ENCODE results near the gene TAAR2. TPM values are rescaled to one million over a fixed set of nuclear protein-coding genes. Genes with fewer than 3 reads are reported as not detected.

TAAR2 gene
- polyA plus RNA-seq, 1 donor = not detected

DNA sequence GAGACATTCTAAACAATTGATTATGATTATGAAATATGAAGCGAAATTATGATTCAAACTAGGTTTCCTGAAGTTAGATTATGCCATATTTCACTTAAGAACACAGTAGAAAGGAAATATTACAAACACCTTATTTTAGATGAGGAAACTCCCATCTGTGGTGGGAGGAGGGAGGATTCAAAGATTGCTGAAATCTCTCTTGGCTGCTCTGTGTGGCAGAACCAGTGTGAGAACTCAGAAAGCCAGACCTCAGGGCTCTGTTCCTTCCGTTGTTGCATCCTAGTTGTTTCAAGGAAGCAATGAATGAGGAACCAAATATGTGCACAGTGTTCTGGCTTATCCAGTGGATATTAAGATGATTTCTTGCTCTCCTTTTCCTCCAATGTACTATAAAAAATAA is 36.7 kb downstream of the TAAR2 start:
- Histone ChIP-seq H3K4me3 (ENCODE audit: low read length) (no peak overlapping the region), H3K4me1 (ENCODE audit: control insufficient read depth, insufficient read depth, low read length) (no peaks in the 10 kb centered on the region), H3K27ac (ENCODE audit: low read length) (no peak overlapping the region), H3K27me3 (ENCODE audit: control insufficient read depth, insufficient read depth, low read length) (no peaks in the 10 kb centered on the region), H3K9me3 (ENCODE audit: control insufficient read depth, low read depth, low read length) (no peaks in the 10 kb centered on the region), H3K36me3 (ENCODE audit: control insufficient read depth, insufficient read depth, low read length) (no peaks in the 10 kb centered on the region)
- DNase-seq = no peak
- 100% methylated on average over 1 of the region's 2 CpGs for WGBS (ENCODE audit: insufficient coverage, low lambda C conversion rate)

DNA sequence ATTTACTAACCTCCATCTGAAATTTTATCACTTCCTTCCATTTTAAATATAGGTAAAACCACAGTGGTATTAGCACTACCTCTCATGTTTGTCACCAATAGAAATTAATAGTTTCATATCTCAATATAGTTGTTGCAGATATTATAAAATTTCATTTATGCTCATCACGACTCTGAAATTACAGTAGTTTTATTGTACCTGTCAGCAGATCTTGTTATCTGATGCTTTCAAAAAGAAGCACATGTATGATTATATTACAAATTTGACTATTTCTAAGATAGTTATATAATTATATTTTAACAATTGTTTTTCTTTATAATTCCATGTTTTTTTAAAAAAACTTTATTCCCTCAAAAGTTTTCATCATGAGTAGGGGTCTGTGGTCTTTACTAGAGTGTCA is 39.4 kb downstream of the TAAR2 start:
- no peaks in the 10 kb centered on the region for H3K4me1 ChIP-seq (ENCODE audit: control insufficient read depth, insufficient read depth, low read length)
- no peaks in the 10 kb centered on the region for H3K36me3 ChIP-seq (ENCODE audit: control insufficient read depth, insufficient read depth, low read length)
- H3K27ac ChIP-seq (ENCODE audit: low read length) = no peak overlapping the region
- no CpG with 5 or more reads among the region's 1 CpG for WGBS (ENCODE audit: insufficient coverage, low lambda C conversion rate)
- no peak for DNase-seq
- no peak overlapping the region for H3K4me3 ChIP-seq (ENCODE audit: low read length)
- no peaks in the 10 kb centered on the region for H3K9me3 ChIP-seq (ENCODE audit: control insufficient read depth, low read depth, low read length)
- H3K27me3 ChIP-seq (ENCODE audit: control insufficient read depth, insufficient read depth, low read length) = no peaks in the 10 kb centered on the region

DNA sequence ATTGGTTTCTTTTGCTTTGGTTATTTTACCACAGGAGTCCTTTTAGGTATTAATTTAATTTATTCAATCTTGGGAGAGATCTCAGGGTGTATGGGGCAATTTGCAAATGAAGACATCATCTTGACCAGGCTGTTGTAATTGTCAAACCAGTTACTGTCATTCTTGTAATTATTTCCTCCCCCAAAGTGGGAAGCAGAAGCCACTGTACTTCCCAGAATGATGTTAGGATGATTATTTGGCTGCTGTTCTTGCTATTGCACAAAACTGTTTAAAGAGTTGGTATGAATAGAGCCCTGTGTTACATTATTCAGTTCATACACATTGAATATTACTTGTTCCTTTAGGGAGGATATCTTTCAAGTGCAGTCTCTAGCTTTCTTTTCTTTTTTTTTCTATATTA is 52.3 kb downstream of the TAAR2 start:
- H3K9me3 ChIP-seq (ENCODE audit: control insufficient read depth, low read depth, low read length) = no peaks in the 10 kb centered on the region
- no peaks in the 10 kb centered on the region for H3K27me3 ChIP-seq (ENCODE audit: control insufficient read depth, insufficient read depth, low read length)
- no peak overlapping the region for H3K4me3 ChIP-seq (ENCODE audit: low read length)
- no peak for DNase-seq
- no peaks in the 10 kb centered on the region for H3K36me3 ChIP-seq (ENCODE audit: control insufficient read depth, insufficient read depth, low read length)
- no peak overlapping the region for H3K27ac ChIP-seq (ENCODE audit: low read length)
- no peaks in the 10 kb centered on the region for H3K4me1 ChIP-seq (ENCODE audit: control insufficient read depth, insufficient read depth, low read length)

- Histone ChIP-seq H3K4me1 (ENCODE audit: control insufficient read depth, insufficient read depth, low read length) (no peaks in the 10 kb centered on the region), H3K36me3 (ENCODE audit: control insufficient read depth, insufficient read depth, low read length) (no peaks in the 10 kb centered on the region), H3K27ac (ENCODE audit: low read length) (no peak within 1 kb of the TSS), H3K27me3 (ENCODE audit: control insufficient read depth, insufficient read depth, low read length) (no peaks in the 10 kb centered on the region), H3K9me3 (ENCODE audit: control insufficient read depth, low read depth, low read length) (no peaks in the 10 kb centered on the region), H3K4me3 (ENCODE audit: low read length) (no peak within 1 kb of the TSS)
- WGBS (ENCODE audit: insufficient coverage, low lambda C conversion rate) = 80% methylated on average over 2 of the region's 15 CpGs
- DNase-seq = no peak
Observed at GRCh38 chr6:132570221-132570777, 53.8 kb downstream of the TAAR2 start, which contains the start of gene TAAR6. TSS of gene TAAR6 (plus strand) at chr6:132570322. CDS start at chr6:132570322, 0 bp downstream.

- DNase-seq = no peak
- H3K4me3 ChIP-seq (ENCODE audit: low read length) = no peak overlapping the region
- H3K27ac ChIP-seq (ENCODE audit: low read length) = no peak overlapping the region
- no peaks in the 10 kb centered on the region for H3K4me1 ChIP-seq (ENCODE audit: control insufficient read depth, insufficient read depth, low read length)
- no CpG with 5 or more reads among the region's 4 CpGs for WGBS (ENCODE audit: insufficient coverage, low lambda C conversion rate)
- no peaks in the 10 kb centered on the region for H3K36me3 ChIP-seq (ENCODE audit: control insufficient read depth, insufficient read depth, low read length)
- no peaks in the 10 kb centered on the region for H3K9me3 ChIP-seq (ENCODE audit: control insufficient read depth, low read depth, low read length)
- H3K27me3 ChIP-seq (ENCODE audit: control insufficient read depth, insufficient read depth, low read length) = no peaks in the 10 kb centered on the region
Observed at GRCh38 chr6:132569170-132569569, 54.9 kb downstream of the TAAR2 start.

- no peaks in the 10 kb centered on the region for H3K27me3 ChIP-seq (ENCODE audit: control insufficient read depth, insufficient read depth, low read length)
- H3K4me1 ChIP-seq (ENCODE audit: control insufficient read depth, insufficient read depth, low read length) = no peaks in the 10 kb centered on the region
- 65% methylated on average over 2 of the region's 6 CpGs for WGBS (ENCODE audit: insufficient coverage, low lambda C conversion rate)
- H3K27ac ChIP-seq (ENCODE audit: low read length) = no peak overlapping the region
- H3K4me3 ChIP-seq (ENCODE audit: low read length) = no peak overlapping the region
- no peak for DNase-seq
- no peaks in the 10 kb centered on the region for H3K9me3 ChIP-seq (ENCODE audit: control insufficient read depth, low read depth, low read length)
- no peaks in the 10 kb centered on the region for H3K36me3 ChIP-seq (ENCODE audit: control insufficient read depth, insufficient read depth, low read length)
Observed at GRCh38 chr6:132568611-132569010, 55.5 kb downstream of the TAAR2 start.

DNA sequence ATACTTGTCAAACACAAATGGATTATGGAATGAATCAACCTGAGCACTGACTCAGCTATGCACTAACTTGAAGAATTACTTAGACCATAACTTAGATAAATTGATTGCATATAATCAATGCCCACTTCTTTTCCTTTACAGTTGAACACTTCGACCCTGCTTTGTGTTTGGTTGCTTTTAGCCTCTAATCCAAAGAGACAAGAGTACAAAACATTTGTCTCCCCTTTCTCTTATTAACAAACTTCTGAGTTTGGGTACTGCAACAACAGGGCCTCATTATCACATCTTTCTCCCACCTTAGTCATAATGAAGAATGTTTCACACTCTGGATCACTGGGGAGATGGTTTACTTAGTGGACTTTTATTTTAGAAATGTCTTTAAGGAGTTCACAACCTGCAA is 56.5 kb downstream of the TAAR2 start:
- WGBS (ENCODE audit: insufficient coverage, low lambda C conversion rate) = 60% methylated on average over 1 of the region's 1 CpG
- no peak overlapping the region for H3K27ac ChIP-seq (ENCODE audit: low read length)
- no peaks in the 10 kb centered on the region for H3K27me3 ChIP-seq (ENCODE audit: control insufficient read depth, insufficient read depth, low read length)
- DNase-seq = no peak
- H3K4me1 ChIP-seq (ENCODE audit: control insufficient read depth, insufficient read depth, low read length) = no peaks in the 10 kb centered on the region
- H3K36me3 ChIP-seq (ENCODE audit: control insufficient read depth, insufficient read depth, low read length) = no peaks in the 10 kb centered on the region
- H3K9me3 ChIP-seq (ENCODE audit: control insufficient read depth, low read depth, low read length) = no peaks in the 10 kb centered on the region
- no peak overlapping the region for H3K4me3 ChIP-seq (ENCODE audit: low read length)

Other genes with a start within 250 kb of the TAAR2 start
- gene MOXD1, start 222.8 kb downstream of the TAAR2 start, polyA plus RNA-seq = 13.6 TPM
- 78.6 TPM for gene STX7, start 111.2 kb downstream of the TAAR2 start, polyA plus RNA-seq
- gene TAAR9, start 86.0 kb downstream of the TAAR2 start, polyA plus RNA-seq = not detected
- not detected for gene TAAR8, start 71.6 kb downstream of the TAAR2 start, polyA plus RNA-seq
- gene TAAR6, start 54.0 kb downstream of the TAAR2 start, polyA plus RNA-seq = not detected
- not detected for gene TAAR5, start 34.5 kb downstream of the TAAR2 start, polyA plus RNA-seq
- not detected for gene TAAR1, start 34.9 kb upstream of the TAAR2 start, polyA plus RNA-seq
- 2.0 TPM for gene VNN1, start 89.8 kb upstream of the TAAR2 start, polyA plus RNA-seq
- gene VNN2, start 133.6 kb upstream of the TAAR2 start, polyA plus RNA-seq = 1.2 TPM
- gene SLC18B1, start 174.4 kb upstream of the TAAR2 start, polyA plus RNA-seq = 27.9 TPM
- 2,932 TPM for gene RPS12, start 190.3 kb upstream of the TAAR2 start, polyA plus RNA-seq